Fibroblast of lung (primary cell): ENCODE measurements around the gene APOBEC4. TPM values are rescaled to one million over a fixed set of nuclear protein-coding genes. Genes with fewer than 3 reads are reported as not detected.

Source experiments
- DNase-seq, 2 donors: peaks; one replicate each; pipeline versions ENCODE4 v3.0.0 to v3.0.0-alpha.2; 2010; ENCODE audit warnings: low read depth in 2 of 2
- H2AFZ ChIP-seq: 2 replicates; pipeline ENCODE4 v1.5.1; 2012; ENCODE audit warnings: low read length, control low read depth, inconsistent platforms
- H3K27ac ChIP-seq: 2 replicates; pipeline ENCODE4 v1.5.1; 2011; ENCODE audit warnings: low read length, control low read depth; ENCODE audit not compliant: insufficient read depth
- H3K27me3 ChIP-seq: 2 replicates; pipeline ENCODE4 v1.5.1; 2011; ENCODE audit warnings: mild to moderate bottlenecking, low read length; ENCODE audit not compliant: control insufficient read depth, insufficient read depth
- H3K36me3 ChIP-seq: 2 replicates; pipeline ENCODE4 v1.5.1; 2011; ENCODE audit warnings: low read length; ENCODE audit not compliant: control insufficient read depth, insufficient read depth
- H3K4me1 ChIP-seq: 2 replicates; pipeline ENCODE4 v1.5.1; 2011; ENCODE audit warnings: low read length; ENCODE audit not compliant: control insufficient read depth, insufficient read depth; ENCODE audit errors: extremely low read depth
- H3K4me2 ChIP-seq: 2 replicates; pipeline ENCODE4 v1.5.1; 2011; ENCODE audit warnings: low read length, control low read depth; ENCODE audit not compliant: insufficient read depth; ENCODE audit errors: extremely low read depth
- H3K4me3 ChIP-seq, 4 experiments: fragments of 200-600 bp in 1 of 4; sonication (generic) in 1 of 4; replicated peaks in 1 of 4; 2 replicates each; pipeline ENCODE4 v1.5.1; 2011 to 2016; ENCODE audit warnings: low read length in 4 of 4, low read depth in 3 of 4, mild to moderate bottlenecking in 3 of 4, control low read depth in 2 of 4, inconsistent platforms in 1 of 4, mixed read lengths in 1 of 4; ENCODE audit not compliant: insufficient read depth in 1 of 4; ENCODE audit errors: control extremely low read depth in 1 of 4
- H3K79me2 ChIP-seq: 2 replicates; pipeline ENCODE4 v1.5.1; 2012; ENCODE audit warnings: mild to moderate bottlenecking, low read length, inconsistent platforms; ENCODE audit not compliant: control insufficient read depth, insufficient read depth
- H3K9ac ChIP-seq: 2 replicates; pipeline ENCODE4 v1.5.1; 2011; ENCODE audit warnings: mild to moderate bottlenecking, low read length, control low read depth; ENCODE audit not compliant: insufficient read depth
- H3K9me3 ChIP-seq: 2 replicates; pipeline ENCODE4 v1.5.1; 2012; ENCODE audit warnings: low read depth, low read length; ENCODE audit not compliant: control insufficient read depth, insufficient read depth
- H4K20me1 ChIP-seq: 2 replicates; pipeline ENCODE4 v1.5.1; 2011; ENCODE audit warnings: low read length; ENCODE audit not compliant: control insufficient read depth, insufficient read depth; ENCODE audit errors: extremely low read depth
- CTCF ChIP-seq, 2 donors: IDR thresholded peaks in 1 of 2; conservative IDR thresholded peaks in 1 of 2; 1 replicate in 1 of 2; 2 replicates in 1 of 2; pipeline ENCODE4 v1.5.1; 2011 to 2012; ENCODE audit warnings: low read length in 2 of 2, control low read depth in 1 of 2, inconsistent platforms in 1 of 2, low read depth in 1 of 2, mild to moderate bottlenecking in 1 of 2
- EZH2 ChIP-seq: IDR thresholded peaks from 2 replicates; pipeline ENCODE4 v1.5.1; 2012; ENCODE audit warnings: low read length, control low read depth, mild to moderate bottlenecking; ENCODE audit errors: missing control alignments
- polyA plus RNA-seq, 2 donors: library from polyadenylated mRNA; depleted of rRNA in 1 of 2; stranded (reverse) in 1 of 2; unstranded in 1 of 2; fragments of >200 nt; gene quantifications; 2 replicates each; pipeline ENCODE4 v1.2.1, GENCODE V29; 2011 to 2012; ENCODE audit warnings: missing spikeins in 1 of 2
- total RNA-seq: library from RNA; depleted of rRNA; stranded (reverse); fragments of >200 nt; gene quantifications from 2 replicates; pipeline ENCODE4 v1.2.1, GENCODE V29; 2014

Gene APOBEC4
- total and polyA plus RNA-seq, 2 donors (not counting 1 experiment from before 2014, with no cell fraction given), result not detected

- Histone ChIP-seq H3K36me3 (no peaks in the 10 kb centered on the region), H3K9me3 (no peaks in the 10 kb centered on the region), H2AFZ (no peak overlapping the region), H3K4me2 (no peak overlapping the region), H3K27ac (no peak overlapping the region), H3K79me2 (no peaks in the 10 kb centered on the region), H4K20me1 (no peaks in the 10 kb centered on the region), H3K4me3 (no peak overlapping the region), H3K27me3 (no peaks in the 10 kb centered on the region), H3K4me1 (no peaks in the 10 kb centered on the region), H3K9ac (no peak overlapping the region)
- TF ChIP-seq EZH2, result no peak
- no peak for TF ChIP-seq CTCF (conservative IDR thresholded peaks at IDR 0.05 in 1 of 2, IDR thresholded peaks at IDR 0.05 in 1 of 2; ENCODE audit: low read depth in 1 of 2, low read length in 2 of 2)
- no peak for DNase-seq
These were observed 5.1 kb downstream of the APOBEC4 start for GRCh38 chr1:183648042-183648441.

- no peak overlapping the region for H3K4me3 ChIP-seq
- TF ChIP-seq EZH2, result no peak
- TF ChIP-seq CTCF (conservative IDR thresholded peaks at IDR 0.05 in 1 of 2, IDR thresholded peaks at IDR 0.05 in 1 of 2; ENCODE audit: low read depth in 1 of 2, low read length in 2 of 2), result no peak
These were observed 6.3 kb downstream of the APOBEC4 start for GRCh38 chr1:183646776-183647175.

GRCh38 chr1:183645531-183645930 is 7.6 kb downstream of the APOBEC4 start:
- Histone ChIP-seq H3K4me3 (no peak overlapping the region), H3K27ac (no peak overlapping the region), H4K20me1 (no peaks in the 10 kb centered on the region), H3K9ac (no peak overlapping the region), H3K4me1 (no peaks in the 10 kb centered on the region), H3K36me3 (no peaks in the 10 kb centered on the region), H2AFZ (no peak overlapping the region), H3K79me2 (peaks cover 3% of the 10 kb centered on the region), H3K9me3 (no peaks in the 10 kb centered on the region), H3K27me3 (no peaks in the 10 kb centered on the region), H3K4me2 (no peak overlapping the region)
- TF ChIP-seq EZH2, result no peak
- TF ChIP-seq CTCF (conservative IDR thresholded peaks at IDR 0.05 in 1 of 2, IDR thresholded peaks at IDR 0.05 in 1 of 2; ENCODE audit: low read depth in 1 of 2, low read length in 2 of 2), result no peak
- no peak for DNase-seq

More at GRCh38 chr1:183646776-183647175, 6.3 kb downstream of the APOBEC4 start:
- Histone ChIP-seq H3K4me1 (no peaks in the 10 kb centered on the region), H3K4me2 (no peak overlapping the region), H3K27ac (no peak overlapping the region), H3K36me3 (no peaks in the 10 kb centered on the region), H3K9ac (no peak overlapping the region), H3K9me3 (no peaks in the 10 kb centered on the region), H2AFZ (no peak overlapping the region), H4K20me1 (no peaks in the 10 kb centered on the region), H3K79me2 (no peaks in the 10 kb centered on the region), H3K27me3 (no peaks in the 10 kb centered on the region)
- no peak for DNase-seq
